MCF 10A (cell line): ENCODE measurements around the gene CRTC2. TPM values are rescaled to one million over a fixed set of nuclear protein-coding genes. Genes with fewer than 3 reads are reported as not detected.
"Not testable (repeated sequence)": the region's sequence is repeated elsewhere in the genome, so short reads cannot be mapped to it uniquely, and the experiment has no call there.

Experiments used
- BruUV-seq: library from RNA; stranded (reverse); fragments of 400-500 nt; replicated peaks from 2 replicates; lab custom pipeline; 2021; lab: Mats Ljungman, UMichigan
- CTCF ChIA-PET: fragments of 300-600 bp; sonication (Branson Sonifier 250); formaldehyde crosslinking; extraction: SDS; loops from one replicate; lab custom pipeline; 2021; ENCODE audit warnings: antibody characterized with exemption, inconsistent platforms; lab: Yijun Ruan, JAX
- POLR2A ChIA-PET: fragments of 300-600, 350-650 bp; sonication (Branson Sonifier 250); formaldehyde crosslinking; extraction: SDS; loops from one replicate; lab custom pipeline; 2020; ENCODE audit warnings: antibody characterized with exemption, inconsistent platforms; lab: Yijun Ruan, JAX
- DNase-seq: peaks from one replicate; pipeline ENCODE4 v3.0.0-alpha.2; 2018; ENCODE audit not compliant: unreplicated experiment
- H3K27ac Mint-ChIP-seq: one replicate; pipeline ENCODE4 v1.8.0; 2022; ENCODE audit warnings: mild to moderate bottlenecking, low read depth, mixed read lengths; ENCODE audit not compliant: unreplicated experiment
- H3K27me3 Mint-ChIP-seq: one replicate; pipeline ENCODE4 v1.8.0; 2022; ENCODE audit warnings: mixed read lengths; ENCODE audit not compliant: insufficient read depth, unreplicated experiment
- H3K36me3 Mint-ChIP-seq: one replicate; pipeline ENCODE4 v1.8.0; 2022; ENCODE audit warnings: mild to moderate bottlenecking, moderate library complexity, mixed read lengths; ENCODE audit not compliant: insufficient read depth, unreplicated experiment
- H3K4me1 Mint-ChIP-seq: one replicate; pipeline ENCODE4 v1.8.0; 2022; ENCODE audit warnings: mixed read lengths; ENCODE audit not compliant: insufficient read depth, unreplicated experiment
- H3K4me3 Mint-ChIP-seq: one replicate; pipeline ENCODE4 v1.8.0; 2022; ENCODE audit warnings: mild to moderate bottlenecking, moderate library complexity, mixed read lengths; ENCODE audit not compliant: unreplicated experiment
- H3K9me3 Mint-ChIP-seq: one replicate; pipeline ENCODE4 v1.8.0; 2022; ENCODE audit warnings: mixed read lengths; ENCODE audit not compliant: unreplicated experiment
- intact Hi-C: fragments of 100-400 bp; cut with micrococcal nuclease; formaldehyde crosslinking; loops from 2 replicates; pipeline ENCODE4 v1.14.1; 2022
- microRNA-seq: library from miRNA; unstranded; fragments of <30 nt; microRNA quantifications from one replicate; pipeline ENCODE4 v1.2.0, GENCODE V29; 2022
- total RNA-seq: library from RNA; stranded (reverse); gene quantifications from 2 replicates; pipeline ENCODE4 v1.2.3, GENCODE V29; 2022
- TF ChIP-seq, protein P1 (sequence below): fragments of 200-600 bp; IDR thresholded peaks from one replicate; pipeline ENCODE4 v1.8.0; 2022; ENCODE audit warnings: antibody characterized with exemption, mild to moderate bottlenecking; ENCODE audit not compliant: unreplicated experiment

CRTC2 gene
- total RNA-seq, 1 experiment from 2014 or later, result 47.0 TPM

DNA sequence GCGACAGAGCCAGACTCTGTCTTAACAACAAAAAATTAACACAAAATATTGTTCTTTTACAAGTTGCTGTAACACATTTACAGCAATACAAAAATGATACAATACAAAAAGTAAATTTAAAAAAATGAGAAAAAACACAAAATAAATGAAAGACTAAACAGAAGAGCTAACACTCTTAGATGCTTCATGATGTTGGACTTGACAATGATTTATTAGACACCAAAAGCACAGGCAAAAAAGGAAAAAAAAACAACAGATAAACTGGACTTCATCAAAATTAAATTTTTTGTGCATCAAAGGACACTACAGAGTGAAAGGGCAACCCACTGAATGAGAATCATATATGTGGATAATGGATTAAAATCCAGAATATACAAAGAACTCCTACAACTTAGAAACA lies 52.0 kb downstream of the CRTC2 start:
- Mint-ChIP-seq H3K36me3 (peaks cover 36% of the 10 kb centered on the region), H3K4me1 (peaks cover 5% of the 10 kb centered on the region), H3K27ac (peak overlapping the region; percentile 66), H3K27me3 (no peaks in the 10 kb centered on the region), H3K9me3 (no peaks in the 10 kb centered on the region), H3K4me3 (no peak overlapping the region)
- intact Hi-C loops, result no loop called here
- no TSS peak for BruUV-seq
- DNase-seq, result no peak
- CTCF ChIA-PET, result interaction anchor here (0.6 to 1.5 kb wide), 2 partner anchors 15 to 40 kb away, joined by 3 to 4 read pairs; partner anchors contain the start of gene DENND4B
- TF ChIP-seq, protein P1, sequence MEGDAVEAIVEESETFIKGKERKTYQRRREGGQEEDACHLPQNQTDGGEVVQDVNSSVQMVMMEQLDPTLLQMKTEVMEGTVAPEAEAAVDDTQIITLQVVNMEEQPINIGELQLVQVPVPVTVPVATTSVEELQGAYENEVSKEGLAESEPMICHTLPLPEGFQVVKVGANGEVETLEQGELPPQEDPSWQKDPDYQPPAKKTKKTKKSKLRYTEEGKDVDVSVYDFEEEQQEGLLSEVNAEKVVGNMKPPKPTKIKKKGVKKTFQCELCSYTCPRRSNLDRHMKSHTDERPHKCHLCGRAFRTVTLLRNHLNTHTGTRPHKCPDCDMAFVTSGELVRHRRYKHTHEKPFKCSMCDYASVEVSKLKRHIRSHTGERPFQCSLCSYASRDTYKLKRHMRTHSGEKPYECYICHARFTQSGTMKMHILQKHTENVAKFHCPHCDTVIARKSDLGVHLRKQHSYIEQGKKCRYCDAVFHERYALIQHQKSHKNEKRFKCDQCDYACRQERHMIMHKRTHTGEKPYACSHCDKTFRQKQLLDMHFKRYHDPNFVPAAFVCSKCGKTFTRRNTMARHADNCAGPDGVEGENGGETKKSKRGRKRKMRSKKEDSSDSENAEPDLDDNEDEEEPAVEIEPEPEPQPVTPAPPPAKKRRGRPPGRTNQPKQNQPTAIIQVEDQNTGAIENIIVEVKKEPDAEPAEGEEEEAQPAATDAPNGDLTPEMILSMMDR, result no peak
- POLR2A ChIA-PET, result interaction anchor here (0.6 to 0.8 kb wide), 2 partner anchors 19 to 79 kb away, joined by 3 read pairs; no protein-coding TSS in a partner anchor

DNA sequence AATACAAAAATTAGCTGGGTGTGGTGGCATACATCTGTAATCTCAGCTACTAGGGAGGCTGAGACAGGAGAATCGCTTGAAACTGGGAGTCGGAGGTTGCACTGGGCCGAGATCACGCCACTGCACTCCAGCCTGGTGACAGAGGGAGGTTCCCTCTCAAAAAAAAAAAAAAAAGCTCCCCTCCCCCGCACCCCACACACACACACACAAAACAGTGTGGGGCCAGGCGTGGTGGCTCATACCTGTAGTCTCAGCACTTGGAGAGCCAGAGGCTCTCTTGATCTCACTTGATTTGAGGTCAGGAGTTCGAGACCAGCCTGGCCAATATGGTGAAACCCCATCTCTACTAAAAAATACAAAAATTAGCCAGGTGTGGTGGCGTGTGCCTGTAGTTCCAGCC lies 52.5 kb downstream of the CRTC2 start:
- H3K4me3 Mint-ChIP-seq, intact Hi-C loops, H3K4me1 Mint-ChIP-seq, H3K27me3 Mint-ChIP-seq, H3K9me3 Mint-ChIP-seq, DNase-seq, BruUV-seq: not testable (repeated sequence)
- Mint-ChIP-seq H3K36me3 (peaks cover 36% of the 10 kb centered on the region), H3K27ac (peak overlapping the region; percentile 66)
- ChIA-PET CTCF (interaction anchor here (0.6 to 1.5 kb wide), 3 partner anchors 12 to 41 kb away, joined by 3 to 4 read pairs (median 3); partner anchors contain the start of gene DENND4B), POLR2A (interaction anchor here (0.8 kb wide), 1 partner anchor 19 kb away, joined by 3 read pairs; no protein-coding TSS in a partner anchor)

DNA sequence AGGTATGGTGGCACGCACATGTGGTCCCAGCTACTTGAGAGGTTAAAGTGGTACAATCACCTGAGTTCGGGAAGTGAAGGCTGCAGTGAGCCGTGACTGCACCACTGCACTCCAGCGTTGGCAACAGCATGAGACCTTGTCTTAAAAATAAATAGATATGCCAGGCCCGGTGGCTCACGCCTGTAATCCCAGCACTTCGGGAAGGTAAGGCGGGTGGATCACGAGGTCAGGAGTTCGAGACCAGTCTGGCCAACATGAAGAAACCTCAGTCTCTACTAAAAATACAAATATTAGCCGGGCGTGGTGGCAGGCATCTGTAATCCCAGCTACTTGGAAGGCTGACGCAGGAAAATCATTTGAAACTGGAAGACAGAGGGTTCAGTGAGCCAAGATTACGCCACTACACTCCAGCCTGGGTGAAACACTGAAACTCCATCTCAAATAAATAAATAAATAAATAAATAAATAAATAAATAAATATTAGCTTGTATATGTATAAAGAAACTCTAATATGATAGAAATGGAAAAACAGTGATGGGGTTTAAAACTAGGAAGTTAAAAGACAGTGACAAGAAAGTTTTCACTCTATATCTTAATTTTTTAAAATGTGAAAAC lies 54.5 kb downstream of the CRTC2 start:
- no peaks in the 10 kb centered on the region for H3K27me3 Mint-ChIP-seq
- ChIA-PET CTCF (interaction anchor here (0.6 to 1.3 kb wide), 5 partner anchors 11 to 82 kb away, joined by 3 to 5 read pairs (median 3); no protein-coding TSS in a partner anchor), POLR2A (interaction anchor here (0.8 to 1.9 kb wide), 9 partner anchors 10 to 73 kb away, joined by 3 to 15 read pairs (median 4); partner anchors contain the start of genes DENND4B, GATAD2B and JTB)
- peaks cover 50% of the 10 kb centered on the region for H3K36me3 Mint-ChIP-seq
- no TSS peak for BruUV-seq
- H3K4me1 Mint-ChIP-seq, result peaks cover 5% of the 10 kb centered on the region
- TF ChIP-seq, protein P1, result no peak
- no peak overlapping the region for H3K4me3 Mint-ChIP-seq
- H3K9me3 Mint-ChIP-seq, result no peaks in the 10 kb centered on the region
- peak overlapping the region; percentile 66 for H3K27ac Mint-ChIP-seq
- DNase-seq, result peak; percentile 53
- intact Hi-C loops, result no loop called here

DNA sequence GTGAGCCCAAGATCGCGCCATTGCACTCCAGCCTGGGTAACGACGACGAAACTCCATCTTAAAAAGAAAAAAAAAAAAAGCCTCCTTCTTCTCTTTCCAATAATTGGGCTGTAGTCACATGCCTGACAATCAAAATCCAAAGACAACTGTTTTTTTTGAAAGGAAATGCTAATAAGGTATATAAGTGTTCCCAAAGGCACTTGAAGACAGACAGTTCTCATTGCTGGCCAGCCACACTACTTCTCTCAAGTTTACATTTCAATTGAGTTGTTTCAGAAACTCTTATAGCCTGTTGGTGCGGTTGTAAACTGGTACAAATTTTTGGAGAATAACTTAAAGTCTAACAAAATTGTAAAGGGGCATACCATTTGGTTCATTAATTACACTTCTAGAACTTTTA lies 58.9 kb downstream of the CRTC2 start:
- CTCF ChIA-PET, result interaction anchor here (1.0 kb wide), 1 partner anchor 70 kb away, joined by 4 read pairs; no protein-coding TSS in a partner anchor
- DNase-seq, result no peak
- no peak overlapping the region for H3K4me3 Mint-ChIP-seq
- TF ChIP-seq, protein P1, result no peak
- H3K27ac Mint-ChIP-seq, result no peak overlapping the region
- no peaks in the 10 kb centered on the region for H3K27me3 Mint-ChIP-seq
- peaks cover 8% of the 10 kb centered on the region for H3K4me1 Mint-ChIP-seq
- TSS peak; percentile 9 for BruUV-seq
- POLR2A ChIA-PET, result interaction anchor here (0.8 kb wide), 1 partner anchor 68 kb away, joined by 3 read pairs; the partner anchor contains the start of gene CREB3L4
- H3K36me3 Mint-ChIP-seq, result peaks cover 64% of the 10 kb centered on the region
- no peaks in the 10 kb centered on the region for H3K9me3 Mint-ChIP-seq
- intact Hi-C loops, result no loop called here

Small RNA genes lying within 50 kb of the gene (microRNA-seq; reads per million reads assigned to microRNA genes)
- 0.40 reads per million for gene MIR6737

Other genes starting within 250 kb of the CRTC2 start
- gene INTS3, start 230.6 kb downstream of the CRTC2 start, total RNA-seq, result 68.7 and 88.3 TPM in 2 replicates
- 11.1 and 12.8 TPM in 2 replicates for gene SLC27A3, start 183.2 kb downstream of the CRTC2 start, total RNA-seq
- 95.5 and 108 TPM in 2 replicates for gene GATAD2B, start 35.6 kb downstream of the CRTC2 start, total RNA-seq
- gene DENND4B, start 11.9 kb downstream of the CRTC2 start, total RNA-seq, result 59.6 and 79.1 TPM in 2 replicates
- 124 and 159 TPM in 2 replicates for gene SLC39A1, start 4.9 kb upstream of the CRTC2 start, total RNA-seq
- gene CREB3L4, start 9.3 kb upstream of the CRTC2 start, total RNA-seq, result 14.7 and 17.6 TPM in 2 replicates
- 194 and 224 TPM in 2 replicates for gene JTB, start 19.1 kb upstream of the CRTC2 start, total RNA-seq
- gene RAB13, start 27.7 kb upstream of the CRTC2 start, total RNA-seq, result 63.1 and 71.6 TPM in 2 replicates
- gene RPS27, start 32.1 kb upstream of the CRTC2 start, total RNA-seq, result 3,026 and 3,064 TPM in 2 replicates
- 0.05 and 0.10 TPM in 2 replicates for gene NUP210L, start 196.5 kb upstream of the CRTC2 start, total RNA-seq
- gene TPM3, start 233.5 kb upstream of the CRTC2 start, total RNA-seq, result 625 and 698 TPM in 2 replicates
- not detected in 2 replicates for gene CFAP141, start 247.7 kb upstream of the CRTC2 start, total RNA-seq